ENCODE measurements around the gene TLE7. TPM values are rescaled to one million over a fixed set of nuclear protein-coding genes. Genes with fewer than 3 reads are reported as not detected.

Gene TLE7
- total RNA-seq, 1 experiment from 2014 or later, result not detected

- Histone ChIP-seq H3K23me2 (ENCODE audit: insufficient read length, low read depth, low read length, poor library complexity, severe bottlenecking) (no peaks in the 10 kb centered on the region), H3K4ac (ENCODE audit: low read depth, low read length) (no peak overlapping the region), H3K9ac (ENCODE audit: extremely low read depth, insufficient read length, low read length) (no peak overlapping the region), H3K79me2 (ENCODE audit: insufficient read depth, low read length) (no peaks in the 10 kb centered on the region), H3K23ac (ENCODE audit: insufficient read length, low read depth, low read length) (no peak overlapping the region), H3K27me3 (ENCODE audit: insufficient read depth, low read length) (no peaks in the 10 kb centered on the region), H2BK20ac (ENCODE audit: low read depth, low read length, poor library complexity, severe bottlenecking) (no peak overlapping the region), H4K91ac (ENCODE audit: insufficient read length, low read depth, low read length) (no peak overlapping the region), H3K79me1 (ENCODE audit: insufficient read depth, low read depth, low read length, poor library complexity, severe bottlenecking) (no peaks in the 10 kb centered on the region), H2BK15ac (ENCODE audit: low read depth, low read length) (no peak overlapping the region), H2AK5ac (ENCODE audit: insufficient read length, low read length) (no peak overlapping the region), H4K20me1 (ENCODE audit: control insufficient read depth, insufficient read depth, insufficient read length) (no peaks in the 10 kb centered on the region), H4K5ac (ENCODE audit: insufficient read length, low read depth, low read length) (no peak overlapping the region), H3K14ac (ENCODE audit: insufficient read depth, low read length) (no peak overlapping the region), H2AFZ (ENCODE audit: low read length) (no peak overlapping the region), H3T11ph (ENCODE audit: low read length) (no peak overlapping the region), H2BK120ac (ENCODE audit: low read depth, low read length, poor library complexity, severe bottlenecking) (no peak overlapping the region), H3K4me2 (ENCODE audit: insufficient read depth, insufficient read length, low read length) (no peak overlapping the region), H3K18ac (ENCODE audit: insufficient read length, low read depth, low read length) (no peak overlapping the region), H3K9me3 (ENCODE audit: control insufficient read depth, low read depth, low read length) (no peaks in the 10 kb centered on the region), H3K4me1 (ENCODE audit: insufficient read depth, low read length) (no peaks in the 10 kb centered on the region), H3K56ac (ENCODE audit: insufficient read length, low read depth, low read length) (no peak overlapping the region), H3K27ac (ENCODE audit: insufficient read length, low read depth, low read length) (no peak overlapping the region), H2BK5ac (ENCODE audit: insufficient read length, low read length) (no peak overlapping the region), H2BK12ac (ENCODE audit: insufficient read length, low read depth, low read length) (no peak overlapping the region), H4K8ac (replicated peaks; ENCODE audit: insufficient read length, low read depth, low read length) (no peak overlapping the region)
- peaks cover 20 to 21% of the 10 kb centered on the region in 2 experiments for H3K4me1 Mint-ChIP-seq
- H3K36me3 Mint-ChIP-seq (ENCODE audit: insufficient read depth in 1 of 3, low read depth in 3 of 3), result peaks cover 0 to 5% (median 3%) of the 10 kb centered on the region in 3 experiments; a peak in 3 of 7 replicates
- TF ChIP-seq CTCF (conservative IDR thresholded peaks at IDR 0.05), result no peak
- no CpG with 5 or more reads among the region's 4 CpGs for WGBS (ENCODE audit: extremely low coverage, insufficient read length, low lambda C conversion rate)
- no peak for DNase-seq
- H3K27ac Mint-ChIP-seq, result no peak overlapping the region
- H3K27me3 Mint-ChIP-seq (ENCODE audit: low read depth), result peaks cover 14% of the 10 kb centered on the region
- H3K9me3 Mint-ChIP-seq, result peaks cover 12 to 15% of the 10 kb centered on the region in 2 experiments; a peak in 4 of 5 replicates
- H3K4me3 Mint-ChIP-seq, result no peak overlapping the region
These were observed 37.5 kb downstream of the TLE7 start for GRCh38 chr16:71404364-71404763.
